Measurements from ENCODE around the gene HEATR9.

The HEATR9 gene

DNA sequence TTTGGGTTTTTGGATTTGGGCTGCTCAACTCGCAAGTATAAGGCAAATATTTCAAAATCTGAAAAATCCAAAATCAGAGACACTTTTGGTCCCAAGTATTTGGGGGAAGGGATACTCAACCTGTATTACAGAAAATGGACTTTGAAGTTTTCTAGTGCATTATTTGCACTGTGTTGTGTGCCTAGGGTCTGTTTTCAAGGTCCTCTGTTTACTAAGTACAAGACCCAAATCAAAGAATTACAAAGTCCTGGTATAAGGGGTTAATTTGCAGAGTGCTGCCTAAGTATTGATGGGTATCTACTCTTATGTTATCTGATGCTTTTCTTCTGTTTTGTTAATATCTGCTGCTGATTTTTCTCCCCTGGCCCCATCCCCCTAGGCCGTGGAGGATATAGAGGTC is 25.0 kb downstream of the HEATR9 start:
- in situ Hi-C loops (cut with HindIII; ENCODE audit: low pct_unique_long_range_greater_than_20kb, low sequenced_read_pairs) = no loop called here
- TF ChIP-seq JUND (IDR thresholded peaks at IDR 0.05; ENCODE audit: low read depth) = no peak

GRCh38 chr17:35842239-35842638 is 26.5 kb downstream of the HEATR9 start:
- in situ Hi-C loops (cut with HindIII; ENCODE audit: low pct_unique_long_range_greater_than_20kb, low sequenced_read_pairs) = no loop called here
- DNase-seq (ENCODE audit: low read depth in 1 of 2, low spot score in 1 of 2) = no peak
- no peak for TF ChIP-seq JUND (IDR thresholded peaks at IDR 0.05; ENCODE audit: low read depth)

More for the DNA sequence above, 25.0 kb downstream of the HEATR9 start:
- no peak for DNase-seq (ENCODE audit: low read depth in 1 of 2, low spot score in 1 of 2)

DNA sequence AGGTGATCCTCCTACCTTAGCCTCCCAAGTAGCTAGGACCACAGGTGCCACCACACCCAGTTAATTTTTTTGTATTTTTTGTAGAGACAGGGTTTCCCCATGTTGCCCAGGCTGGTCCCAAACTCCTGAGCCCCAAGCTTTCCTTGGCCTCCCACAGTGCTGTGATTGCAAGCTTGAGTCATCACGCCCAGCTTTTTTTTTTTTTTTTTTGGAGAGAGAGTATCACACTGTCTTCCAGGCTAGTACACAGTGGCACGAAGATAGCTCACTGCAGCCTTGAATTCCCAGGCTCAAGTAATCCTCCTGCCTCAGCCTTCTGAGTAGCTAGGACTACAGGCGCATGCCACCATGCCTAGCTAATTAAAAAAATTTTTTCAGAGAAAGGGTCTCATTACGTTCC is 27.2 kb downstream of the HEATR9 start:
- in situ Hi-C loops (cut with HindIII; ENCODE audit: low pct_unique_long_range_greater_than_20kb, low sequenced_read_pairs) = no loop called here
- no peak for DNase-seq (ENCODE audit: low read depth in 1 of 2, low spot score in 1 of 2)
- TF ChIP-seq JUND (IDR thresholded peaks at IDR 0.05; ENCODE audit: low read depth) = no peak

- in situ Hi-C loops (cut with HindIII; ENCODE audit: low pct_unique_long_range_greater_than_20kb, low sequenced_read_pairs) = no loop called here
- no peak for DNase-seq (ENCODE audit: low read depth in 1 of 2, low spot score in 1 of 2)
- no peak for TF ChIP-seq JUND (IDR thresholded peaks at IDR 0.05; ENCODE audit: low read depth)
Measured at GRCh38 chr17:35841101-35841500, 27.6 kb downstream of the HEATR9 start.

DNA sequence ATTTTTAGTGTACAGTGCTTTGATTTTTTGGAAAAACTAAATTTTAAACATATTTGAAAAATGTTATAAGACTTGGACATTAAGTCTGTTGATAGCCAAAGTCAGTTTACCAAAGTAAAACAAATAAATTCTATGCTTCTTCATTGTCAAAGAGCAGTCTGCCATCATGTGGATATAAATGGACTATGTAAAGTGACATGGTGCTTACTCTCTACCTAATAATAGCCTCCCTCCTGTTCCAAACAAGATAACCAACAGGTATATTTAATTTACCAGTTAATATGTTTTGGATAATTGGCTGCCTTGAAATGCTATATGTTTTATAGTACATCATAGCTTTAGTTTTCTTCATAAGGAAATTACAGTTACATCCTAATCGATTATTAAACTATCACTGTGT is 43.5 kb downstream of the HEATR9 start:
- in situ Hi-C loops (cut with HindIII; ENCODE audit: low pct_unique_long_range_greater_than_20kb, low sequenced_read_pairs) = no loop called here
- DNase-seq (ENCODE audit: low read depth in 1 of 2, low spot score in 1 of 2) = no peak
- no peak for TF ChIP-seq JUND (IDR thresholded peaks at IDR 0.05; ENCODE audit: low read depth)

DNA sequence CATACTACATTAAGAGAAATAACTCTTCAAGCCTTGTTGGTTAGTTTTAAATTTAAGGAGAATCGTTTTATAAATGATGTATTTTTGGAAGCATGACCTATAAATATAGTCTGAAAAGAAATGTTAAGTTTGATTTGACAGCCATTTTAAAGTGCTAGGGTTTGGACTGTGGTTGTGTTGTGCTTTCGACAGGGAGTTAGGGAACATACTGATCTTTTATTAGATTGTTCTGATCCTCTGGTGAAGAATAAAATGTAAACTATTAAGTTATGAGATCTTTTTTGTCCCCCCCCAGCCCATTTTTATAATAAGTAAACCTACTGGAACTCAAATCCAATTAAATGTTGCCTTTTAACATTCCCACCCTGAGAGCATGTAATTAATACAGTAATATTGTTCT is 47.4 kb downstream of the HEATR9 start:
- no peak for DNase-seq (ENCODE audit: low read depth in 1 of 2, low spot score in 1 of 2)
- no peak for TF ChIP-seq JUND (IDR thresholded peaks at IDR 0.05; ENCODE audit: low read depth)
- in situ Hi-C loops (cut with HindIII; ENCODE audit: low pct_unique_long_range_greater_than_20kb, low sequenced_read_pairs) = no loop called here

- TF ChIP-seq JUND (IDR thresholded peaks at IDR 0.05; ENCODE audit: low read depth) = no peak
- in situ Hi-C loops (cut with HindIII; ENCODE audit: low pct_unique_long_range_greater_than_20kb, low sequenced_read_pairs) = no loop called here
- DNase-seq (ENCODE audit: low read depth in 1 of 2, low spot score in 1 of 2) = no peak
Measured at GRCh38 chr17:35819455-35819854, 49.2 kb downstream of the HEATR9 start.

DNA sequence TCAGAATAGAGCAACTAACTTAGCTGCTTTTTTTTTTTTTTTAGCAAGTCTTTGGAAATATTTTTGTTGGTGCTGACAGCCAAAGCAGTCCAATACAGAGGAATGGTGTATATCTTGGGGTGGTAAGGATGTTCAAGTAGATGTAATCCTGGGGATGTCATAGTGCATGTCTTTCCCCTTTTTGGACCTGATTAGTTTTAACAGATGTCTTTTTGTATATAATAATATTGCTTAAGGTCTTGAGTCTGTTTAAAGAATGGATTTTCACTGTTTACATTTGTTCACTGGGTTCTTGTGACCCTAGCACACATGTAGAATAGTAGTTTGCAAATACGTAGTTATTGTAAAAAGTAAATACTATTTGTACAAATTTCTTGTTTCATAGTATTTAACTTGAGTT is 51.5 kb downstream of the HEATR9 start:
- TF ChIP-seq JUND (IDR thresholded peaks at IDR 0.05; ENCODE audit: low read depth) = no peak
- DNase-seq (ENCODE audit: low read depth in 1 of 2, low spot score in 1 of 2) = no peak
- in situ Hi-C loops (cut with HindIII; ENCODE audit: low pct_unique_long_range_greater_than_20kb, low sequenced_read_pairs) = no loop called here

GRCh38 chr17:35816723-35817122 is 52.0 kb downstream of the HEATR9 start:
- in situ Hi-C loops (cut with HindIII; ENCODE audit: low pct_unique_long_range_greater_than_20kb, low sequenced_read_pairs) = no loop called here
- no peak for DNase-seq (ENCODE audit: low read depth in 1 of 2, low spot score in 1 of 2)
- no peak for TF ChIP-seq JUND (IDR thresholded peaks at IDR 0.05; ENCODE audit: low read depth)

- DNase-seq (ENCODE audit: low read depth in 1 of 2, low spot score in 1 of 2) = no peak
Measured at GRCh38 chr17:35812456-35812855, 56.2 kb downstream of the HEATR9 start.

DNA sequence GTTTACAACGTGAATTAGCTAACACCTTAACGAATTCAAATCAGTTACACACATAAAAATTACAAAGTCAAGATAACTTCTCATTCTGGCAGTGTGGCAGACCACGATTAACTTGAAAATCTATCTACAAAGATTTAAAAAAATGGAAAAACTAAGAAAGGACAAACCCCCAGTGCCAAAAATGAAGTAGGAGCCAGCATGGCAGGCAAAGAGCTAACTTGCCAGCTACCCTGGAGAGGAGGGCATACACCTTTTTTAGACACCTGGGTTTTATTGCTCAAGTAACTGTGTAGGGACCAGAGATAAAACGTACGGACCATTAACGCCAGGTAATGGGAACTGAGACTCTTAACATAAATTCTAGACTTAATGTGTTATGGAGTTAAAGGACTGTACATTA is 56.9 kb downstream of the HEATR9 start:
- no peak for TF ChIP-seq JUND (IDR thresholded peaks at IDR 0.05; ENCODE audit: low read depth)

More at GRCh38 chr17:35812456-35812855, 56.2 kb downstream of the HEATR9 start:
- no peak for TF ChIP-seq JUND (IDR thresholded peaks at IDR 0.05; ENCODE audit: low read depth)
- in situ Hi-C loops (cut with HindIII; ENCODE audit: low pct_unique_long_range_greater_than_20kb, low sequenced_read_pairs) = no loop called here

GRCh38 chr17:35809855-35810461 is 58.7 kb downstream of the HEATR9 start:
- no peak for TF ChIP-seq JUND (IDR thresholded peaks at IDR 0.05; ENCODE audit: low read depth)
- DNase-seq (ENCODE audit: low read depth in 1 of 2, low spot score in 1 of 2) = peak in 1 of 2 experiments; percentile 44
- in situ Hi-C loops (cut with HindIII; ENCODE audit: low pct_unique_long_range_greater_than_20kb, low sequenced_read_pairs) = no loop called here

More for the DNA sequence above, 56.9 kb downstream of the HEATR9 start:
- in situ Hi-C loops (cut with HindIII; ENCODE audit: low pct_unique_long_range_greater_than_20kb, low sequenced_read_pairs) = no loop called here
- no peak for DNase-seq (ENCODE audit: low read depth in 1 of 2, low spot score in 1 of 2)

DNA sequence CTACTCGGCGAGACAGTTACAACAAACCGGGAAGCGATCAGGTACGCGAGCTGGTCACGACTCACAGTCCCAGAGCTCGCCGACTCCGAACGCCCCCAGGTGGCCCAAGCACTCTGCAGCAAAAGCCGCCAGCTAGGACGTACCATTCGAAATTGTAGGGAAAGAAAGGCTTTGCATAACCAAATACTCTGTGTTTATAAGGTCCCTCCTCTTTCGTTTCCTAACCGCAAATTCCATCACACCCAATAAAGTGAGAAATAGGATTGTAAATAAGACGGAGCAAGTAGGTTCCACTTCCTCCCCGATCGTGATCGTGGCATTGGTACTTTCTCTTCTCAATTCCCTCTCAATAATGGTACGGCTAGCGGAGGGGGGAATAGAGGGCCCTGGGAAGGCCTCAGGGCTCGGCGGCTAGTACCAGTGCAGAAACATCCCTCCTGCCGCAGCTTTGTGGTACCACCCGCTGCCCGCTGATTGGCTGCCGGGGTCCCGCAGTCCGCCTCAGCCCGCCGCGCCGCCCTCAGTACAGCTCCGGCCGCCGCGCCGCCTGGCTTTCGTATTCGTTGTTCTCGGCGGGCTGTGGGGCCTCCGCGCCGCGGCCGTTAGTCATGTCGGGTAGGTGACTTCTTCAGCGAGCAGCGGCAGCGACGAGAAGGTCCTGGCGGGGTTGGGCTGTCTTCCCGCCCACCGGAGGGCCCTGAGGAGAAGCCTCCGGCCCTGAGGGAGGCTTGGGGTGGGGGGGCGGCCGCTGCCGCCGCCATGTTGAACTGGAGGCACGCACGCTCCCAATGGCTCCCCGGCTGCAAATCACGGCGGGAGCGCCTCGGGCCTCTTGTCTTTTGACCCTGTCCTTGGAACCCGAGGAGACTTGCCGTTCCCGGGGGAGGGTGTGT is 59.5 kb downstream of the HEATR9 start, which contains the start of gene TAF15:
Gene TAF15, plus strand, starts transcription at position 523 of the 893 bp plus-strand sequence. Its CDS starts 86 bp downstream, at position 609.
- in situ Hi-C loops (cut with HindIII; ENCODE audit: low pct_unique_long_range_greater_than_20kb, low sequenced_read_pairs) = no loop called here
- DNase-seq (ENCODE audit: low read depth in 1 of 2, low spot score in 1 of 2) = peak; percentile 86 to 100
- peak; percentile 72 for TF ChIP-seq JUND (IDR thresholded peaks at IDR 0.05; ENCODE audit: low read depth)

Data from T47D (cell line).